Endothelial cell of umbilical vein (primary cell): Measurements from ENCODE around the gene SST.

Source experiments
- CTCF ChIP-seq, 2 donors: IDR thresholded peaks; 1 replicate in 1 of 2; 2 replicates in 1 of 2; pipeline ENCODE4 v1.5.1; 2011; ENCODE audit warnings: low read length in 2 of 2, mild to moderate bottlenecking in 2 of 2, moderate library complexity in 2 of 2, control low read depth in 1 of 2, inconsistent platforms in 1 of 2, low read depth in 1 of 2; ENCODE audit not compliant: insufficient read depth in 1 of 2; ENCODE audit errors: extremely low read depth in 1 of 2
- JUN ChIP-seq: IDR thresholded peaks from 2 replicates; pipeline ENCODE4 v1.6.1; 2011; ENCODE audit warnings: borderline replicate concordance, low read depth; ENCODE audit not compliant: insufficient read length, insufficient read depth
- POLR2AphosphoS5 ChIP-seq: IDR thresholded peaks from 2 replicates; pipeline ENCODE4 v1.6.1; 2012; ENCODE audit warnings: low read depth, mild to moderate bottlenecking, control low read depth, low read length, moderate library complexity; ENCODE audit not compliant: insufficient read depth

GRCh38 chr3:187685948-187686347 lies 15.8 kb upstream of the SST start:
- no peak for TF ChIP-seq CTCF (IDR thresholded peaks at IDR 0.05; ENCODE audit: extremely low read depth in 1 of 2, insufficient read depth in 1 of 2, low read depth in 1 of 2, low read length in 2 of 2)
- no peak for TF ChIP-seq POLR2AphosphoS5
- TF ChIP-seq JUN = no peak
